Stimulated activated CD4-positive, alpha-beta T cell treated with anti-CD3 and anti-CD28 coated beads, TNF-alpha, amount 100 ng/mL, for 48 hours (primary cell): ENCODE results near the gene TSR1.
A peak's percentile ranks its signal among the peaks of the same experiment; 100 is the strongest.

Experiments used
- DNase-seq, 3 donors: peaks; one replicate each; pipeline ENCODE4 v3.0.0-alpha.2; 2020; ENCODE audit warnings: low read depth in 3 of 3

Gene TSR1

DNA sequence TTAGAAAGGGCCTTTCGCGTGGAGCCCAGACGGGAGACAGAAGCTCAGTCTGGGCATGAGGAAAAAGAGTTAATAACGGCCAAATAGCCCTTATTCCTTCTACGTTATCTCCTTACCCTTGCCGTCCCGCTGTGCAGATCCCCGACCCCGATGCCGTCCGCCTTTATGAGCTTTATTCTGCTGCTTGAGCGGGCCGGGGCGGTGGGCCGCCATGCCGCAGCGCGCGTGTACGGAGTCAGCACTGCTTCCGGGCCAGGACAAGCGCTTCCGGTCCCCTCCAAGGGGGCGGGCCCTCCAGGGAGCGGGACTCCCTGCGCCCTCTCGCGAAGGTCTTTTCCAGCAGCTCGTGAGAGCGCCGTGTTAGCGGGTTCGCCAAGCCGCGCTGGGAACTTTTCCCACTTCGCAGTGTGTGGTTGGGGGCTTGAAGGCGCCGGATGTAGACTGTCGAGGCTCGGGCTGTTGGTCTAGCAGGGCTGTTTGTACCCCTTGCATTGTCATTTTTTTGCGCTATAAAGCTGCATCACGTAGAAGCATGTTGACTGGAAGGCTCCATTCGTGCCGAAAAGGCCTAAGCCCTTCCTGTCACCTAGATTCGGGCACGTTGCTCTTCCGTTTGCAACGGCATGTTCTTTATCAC is at the start of gene TSR1:
Gene TSR1 (minus strand): TSS at position 243 of the 637 bp plus-strand sequence. CDS start 30 bp downstream, at position 213.
- peak; percentile 84 to 90 (median 84) for DNase-seq

DNA sequence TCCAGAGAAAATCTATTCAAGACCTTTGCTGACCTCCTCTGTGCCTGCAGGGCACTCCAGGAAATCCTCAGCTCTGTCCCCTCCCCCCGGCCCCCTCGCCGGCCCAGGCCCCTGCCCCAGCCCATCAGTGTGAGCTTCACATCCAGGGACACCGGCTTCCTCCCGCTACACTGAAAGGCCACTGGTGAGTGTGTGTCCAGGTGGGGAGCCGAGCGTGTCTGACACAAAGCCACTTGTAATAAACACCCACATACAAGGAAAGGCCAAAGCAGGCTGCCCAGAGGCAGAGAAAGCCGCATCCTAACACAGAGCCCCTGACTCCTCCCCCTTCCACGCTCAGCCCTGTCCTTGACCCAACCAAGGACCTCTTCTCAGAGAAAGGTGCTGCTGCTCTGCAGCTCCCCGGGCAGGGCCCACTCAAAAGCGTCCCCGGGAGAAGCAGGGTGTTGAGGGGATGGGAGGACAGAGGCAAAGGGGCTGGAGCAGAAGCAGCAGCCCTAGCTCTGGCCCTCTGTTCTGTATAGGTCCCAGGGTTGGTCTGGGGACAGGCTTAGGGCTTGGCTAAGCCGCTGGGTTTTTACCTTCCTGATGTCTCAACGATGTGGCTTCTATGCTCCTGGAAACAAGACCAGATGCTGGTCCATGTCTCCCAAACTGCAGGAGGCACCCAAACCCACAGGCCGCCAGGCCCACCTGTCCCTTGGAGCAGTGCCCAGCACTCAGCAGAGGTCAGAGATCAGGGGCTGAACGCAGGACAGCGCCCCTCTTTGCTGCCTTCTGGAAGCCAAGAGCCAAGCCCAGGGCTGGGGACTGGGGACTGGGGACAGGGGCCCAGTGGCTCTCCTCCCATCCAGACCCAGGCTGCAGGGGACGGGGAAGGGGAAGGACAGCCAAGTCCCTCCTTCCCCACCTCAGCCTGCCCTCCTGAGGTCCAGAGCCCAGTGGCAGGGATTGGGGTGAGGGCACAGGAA is 49.3 kb upstream of the TSR1 start:
- DNase-seq: no peak

DNA sequence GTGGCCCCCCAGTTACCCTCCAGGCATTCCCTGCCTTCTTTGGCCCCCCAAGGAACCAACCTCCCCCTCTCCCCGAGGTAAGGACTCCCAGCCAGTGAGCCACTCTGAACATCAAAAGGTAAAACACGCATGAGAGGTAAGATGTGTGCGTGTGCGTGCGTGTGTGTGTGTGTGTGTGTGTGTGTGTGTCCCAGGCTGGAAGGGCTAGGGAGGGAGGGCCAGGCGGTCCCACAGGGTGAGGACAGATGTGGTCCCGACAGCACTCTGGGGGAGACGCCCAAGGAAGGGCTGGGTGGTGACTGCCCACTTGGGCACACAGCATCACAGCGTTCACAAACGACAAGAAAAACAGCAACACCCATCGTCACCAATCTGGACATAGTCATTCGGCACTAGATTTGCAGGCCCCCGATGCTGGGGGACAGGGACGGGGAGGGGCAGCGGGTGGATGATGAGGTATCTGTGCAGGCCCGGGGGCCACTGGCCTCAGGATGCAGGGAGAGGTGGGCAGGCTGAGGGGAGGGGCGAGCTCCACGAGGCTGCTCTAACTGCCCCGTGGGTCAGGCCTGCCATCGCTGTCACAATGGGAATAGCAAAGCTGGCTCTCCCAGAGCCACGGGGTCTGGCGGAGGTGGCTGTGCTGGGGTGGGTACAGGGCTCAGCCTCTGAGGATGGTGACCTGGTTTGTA is 48.3 kb upstream of the TSR1 start:
- DNase-seq: no peak

DNA sequence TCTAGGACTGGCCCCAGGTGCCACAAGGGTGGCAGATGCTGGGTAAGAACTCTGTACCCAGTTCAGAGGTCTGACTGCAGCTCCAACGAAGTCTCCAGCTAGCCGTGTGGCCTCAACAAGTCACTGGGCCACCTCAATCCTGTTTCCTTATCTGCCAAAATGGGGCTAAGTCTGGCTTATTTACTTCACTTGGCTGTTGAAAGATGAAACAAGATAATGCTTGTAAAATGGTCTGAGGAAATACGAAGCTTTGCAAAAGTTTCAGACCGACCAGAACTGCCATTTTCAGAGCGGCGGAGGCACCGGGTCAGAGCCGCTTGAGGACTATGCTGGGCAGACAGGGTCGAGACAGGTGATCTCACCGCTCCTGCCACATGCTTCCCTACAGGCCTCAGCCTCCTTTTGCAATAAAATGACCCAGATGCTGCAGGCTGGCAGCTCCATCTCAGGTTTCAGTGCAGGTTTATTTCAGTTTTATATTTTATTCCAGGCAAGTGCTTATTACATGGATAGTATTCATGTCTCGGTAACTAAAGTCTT is 47.4 kb upstream of the TSR1 start:
- DNase-seq: no peak

DNA sequence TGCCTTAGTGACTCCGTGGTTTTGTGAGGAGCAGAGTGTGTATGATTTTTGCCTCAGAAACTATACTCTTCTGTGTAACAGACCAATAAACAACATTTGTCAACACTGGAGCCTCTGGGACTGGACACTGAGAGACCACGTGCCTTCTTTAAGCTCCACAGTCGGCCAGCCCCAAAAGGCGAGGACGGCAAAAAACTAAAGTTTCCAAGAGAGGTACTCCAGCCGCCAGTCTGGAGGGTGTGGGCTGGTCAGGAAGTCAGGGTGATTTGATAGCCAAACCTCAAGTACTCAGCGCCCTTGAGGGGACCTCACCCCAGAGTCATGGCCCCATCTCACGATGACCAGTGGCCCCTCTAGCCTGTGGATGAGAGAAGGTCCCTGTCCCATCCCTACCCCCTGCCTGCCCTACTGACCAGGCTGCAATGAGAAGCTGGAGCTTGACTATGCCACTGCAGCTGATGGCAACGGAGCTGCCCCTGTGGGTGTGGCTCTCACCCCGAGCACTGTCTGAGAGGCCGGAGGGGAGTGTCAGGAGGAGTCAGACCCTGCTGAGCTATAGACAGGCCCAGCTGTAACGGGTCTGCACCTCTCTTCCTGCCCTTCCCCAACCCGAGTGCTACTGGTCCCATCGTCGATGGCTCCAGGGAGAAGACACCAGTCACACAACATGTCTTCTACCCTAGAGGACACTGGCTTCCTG is 44.8 kb upstream of the TSR1 start:
- DNase-seq: no peak

DNA sequence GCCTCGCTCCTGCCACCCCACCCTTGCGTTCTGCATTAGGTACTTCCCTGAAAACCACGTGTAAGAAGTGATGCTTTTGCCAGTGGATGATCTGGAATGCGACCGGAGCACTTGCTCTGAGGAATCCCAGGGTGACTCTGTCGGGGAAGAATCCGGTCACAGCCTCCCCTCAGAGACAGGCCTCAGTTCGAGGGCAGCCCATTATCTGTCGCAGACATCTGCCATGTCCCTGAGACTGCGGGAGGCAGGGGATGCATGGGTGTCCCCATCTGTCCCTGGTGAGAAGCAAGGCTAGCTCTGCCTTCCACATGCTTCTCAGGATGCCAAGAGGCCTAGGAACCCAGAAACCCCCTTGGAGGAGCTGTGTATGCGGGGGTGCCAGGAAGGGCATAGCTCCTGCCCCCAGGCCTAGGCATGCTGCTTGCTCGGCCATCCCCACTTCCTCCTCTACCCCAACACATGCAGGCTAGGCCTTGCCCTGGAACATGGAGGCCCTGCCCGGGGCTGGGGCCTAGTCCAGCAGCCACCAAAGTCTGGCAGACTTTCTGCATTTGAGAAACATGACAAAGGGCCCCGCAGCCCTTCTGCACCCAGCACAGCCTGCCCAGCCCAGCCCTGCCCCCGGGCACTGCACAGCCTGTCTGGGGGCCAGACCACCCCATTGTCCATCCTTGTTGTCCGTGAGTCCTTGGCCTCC is 44.1 kb upstream of the TSR1 start:
- no peak for DNase-seq

DNA sequence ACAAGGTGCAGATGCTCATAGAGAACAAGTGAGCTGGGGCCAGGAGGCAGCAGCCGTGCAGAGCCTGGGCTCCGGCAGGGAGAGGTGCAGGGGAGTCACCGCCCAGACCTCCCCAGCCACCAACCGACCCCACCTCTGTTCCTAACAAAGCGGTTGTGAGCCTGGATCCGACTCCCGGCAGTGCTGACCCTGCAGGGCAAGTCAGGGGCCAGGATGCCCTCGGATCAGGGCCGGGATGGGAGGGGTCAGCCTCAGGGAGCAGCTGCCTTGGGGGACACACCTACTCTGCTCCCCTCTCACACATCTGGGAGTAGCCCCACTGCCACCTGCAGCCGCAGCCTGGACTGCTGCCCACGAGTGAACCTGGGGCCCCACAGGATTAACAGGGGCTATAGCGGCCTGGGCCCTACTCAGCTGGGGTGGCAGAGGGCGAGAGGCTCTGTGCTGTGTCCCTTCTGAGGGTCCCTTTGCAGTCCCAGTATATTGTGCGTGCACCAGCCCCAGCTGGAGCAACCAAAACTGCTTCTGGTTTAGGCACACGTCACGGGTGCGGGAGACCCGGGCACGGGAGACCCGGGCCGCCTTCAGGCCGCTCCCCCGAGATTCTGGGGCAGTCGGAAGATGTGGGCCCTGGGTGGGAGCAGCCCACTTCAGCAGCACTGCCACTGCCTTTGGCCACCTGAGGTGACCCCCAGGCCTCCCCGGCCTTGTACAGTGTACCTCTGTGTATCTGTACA is 43.4 kb upstream of the TSR1 start:
- no peak for DNase-seq

DNA sequence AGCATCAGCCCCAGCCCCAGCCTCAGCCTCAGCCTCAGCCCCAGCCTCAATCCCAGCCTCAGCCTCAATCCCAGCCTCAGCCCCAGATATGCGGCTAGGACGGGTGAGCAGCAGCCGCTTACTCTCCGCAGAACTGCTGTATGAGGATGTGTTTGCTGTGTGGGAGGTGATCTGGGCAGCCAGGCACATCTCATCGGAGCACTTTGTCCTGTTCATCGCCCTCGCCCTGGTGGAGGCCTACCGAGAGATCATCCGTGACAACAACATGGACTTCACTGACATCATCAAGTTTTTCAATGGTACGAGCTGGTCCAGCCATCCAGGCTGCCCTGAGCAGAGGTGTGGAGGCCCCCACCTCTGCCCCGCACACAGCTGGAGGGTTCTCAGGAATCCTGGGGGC is 42.6 kb upstream of the TSR1 start:
- DNase-seq: no peak

DNA sequence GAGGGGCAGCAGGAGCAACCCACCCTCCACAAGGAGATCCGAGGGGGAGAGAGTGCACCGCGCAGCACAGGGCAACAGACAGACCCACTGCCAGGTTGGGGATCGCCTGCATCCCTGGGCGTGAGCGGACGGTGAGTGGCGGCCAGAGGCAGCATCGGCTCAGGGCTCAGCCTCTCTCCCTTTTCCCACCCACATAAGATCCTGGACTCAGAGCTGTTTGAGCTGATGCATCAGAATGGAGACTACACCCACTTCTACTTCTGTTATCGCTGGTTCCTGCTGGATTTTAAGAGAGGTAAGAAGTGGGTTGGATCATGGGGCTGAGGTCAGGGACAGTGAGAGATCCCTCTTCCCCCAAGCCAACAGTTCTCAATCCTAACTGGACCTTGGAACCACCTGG is 41.4 kb upstream of the TSR1 start:
- DNase-seq: no peak

DNA sequence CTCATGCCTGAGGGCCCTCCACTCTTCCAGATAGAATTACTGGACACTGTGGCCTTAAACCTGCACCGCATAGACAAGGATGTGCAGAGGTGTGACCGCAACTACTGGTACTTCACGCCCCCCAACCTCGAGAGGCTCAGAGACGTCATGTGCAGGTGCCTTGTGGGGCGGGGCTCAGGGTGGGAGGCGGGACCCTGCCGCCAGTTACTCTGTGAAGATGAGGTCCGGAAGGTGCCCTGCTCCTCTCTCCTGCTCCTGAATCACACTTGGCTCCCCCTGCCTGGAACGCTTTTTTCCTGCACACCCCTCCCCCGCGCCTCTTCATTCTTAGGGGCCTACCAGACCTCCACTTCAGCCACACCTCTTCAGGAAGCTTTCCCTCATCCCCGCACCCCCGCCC is 39.9 kb upstream of the TSR1 start:
- no peak for DNase-seq

DNA sequence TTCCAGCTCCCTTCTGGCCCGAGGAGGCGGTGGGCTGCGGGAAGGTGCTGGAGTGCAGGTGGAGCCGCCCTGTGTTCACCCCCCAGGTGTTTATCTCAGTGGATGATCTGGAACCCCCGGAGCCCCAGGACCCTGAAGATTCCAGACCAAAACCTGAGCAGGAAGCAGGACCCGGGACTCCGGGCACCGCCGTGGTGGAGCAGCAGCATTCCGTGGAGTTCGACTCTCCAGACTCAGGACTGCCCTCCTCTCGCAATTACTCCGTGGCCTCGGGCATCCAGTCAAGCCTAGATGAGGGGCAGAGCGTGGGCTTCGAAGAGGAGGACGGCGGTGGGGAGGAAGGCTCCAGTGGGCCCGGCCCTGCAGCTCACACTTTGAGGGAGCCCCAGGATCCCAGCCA is 39.1 kb upstream of the TSR1 start:
- DNase-seq: no peak

DNA sequence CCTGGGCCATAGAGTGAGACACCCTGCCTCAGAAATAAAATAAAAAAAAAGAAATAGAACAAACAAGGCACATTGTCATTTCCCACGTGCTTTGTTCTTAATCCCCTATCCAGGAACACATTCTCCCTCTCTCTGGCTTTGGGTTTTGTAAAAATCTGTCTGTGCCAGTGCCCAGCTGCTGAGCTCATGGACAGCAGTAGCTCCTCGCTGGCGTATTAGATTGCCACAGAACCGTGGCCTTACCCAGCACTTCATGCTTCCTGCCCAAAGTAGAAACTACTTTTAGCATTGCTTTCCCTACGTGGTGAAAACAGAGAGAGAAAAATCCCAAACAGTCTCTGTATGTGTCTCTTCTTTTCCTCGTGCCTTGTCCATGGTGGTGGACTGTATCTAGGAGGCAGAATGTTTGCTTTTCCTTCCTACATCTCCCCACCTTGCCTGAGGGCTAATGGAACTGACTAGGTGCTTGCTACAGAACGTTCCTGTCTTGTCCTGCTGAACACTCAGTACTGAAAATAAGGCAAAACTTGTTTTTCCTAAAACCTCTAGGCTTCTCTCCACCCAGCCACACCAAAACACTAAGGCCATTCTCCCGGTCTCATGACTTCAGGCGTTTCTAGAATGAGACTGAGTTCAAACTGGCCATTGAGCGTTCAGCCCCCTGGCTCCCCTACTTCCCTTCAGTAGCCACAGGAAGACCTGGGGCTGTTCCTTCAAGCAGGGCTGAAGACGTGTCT is 38.5 kb upstream of the TSR1 start:
- no peak for DNase-seq

DNA sequence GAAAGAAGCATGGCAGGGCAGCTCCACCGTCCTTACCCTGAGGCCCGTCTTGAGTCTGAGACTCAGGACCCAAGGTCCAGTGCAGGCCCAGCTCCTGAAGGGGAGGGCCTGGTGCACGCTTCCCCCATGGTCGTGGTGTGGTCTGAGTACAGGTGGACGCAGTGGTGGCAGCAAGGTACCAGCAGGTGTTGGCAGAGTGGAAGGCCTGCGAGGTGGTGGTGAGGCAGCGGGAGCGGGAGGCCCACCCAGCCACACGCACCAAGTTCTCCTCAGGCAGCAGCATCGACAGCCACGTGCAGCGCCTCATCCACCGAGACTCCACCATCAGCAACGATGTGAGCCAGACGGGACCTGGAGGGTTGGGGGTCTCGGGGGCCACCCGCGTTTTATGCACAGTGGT is 36.9 kb upstream of the TSR1 start:
- no peak for DNase-seq

DNA sequence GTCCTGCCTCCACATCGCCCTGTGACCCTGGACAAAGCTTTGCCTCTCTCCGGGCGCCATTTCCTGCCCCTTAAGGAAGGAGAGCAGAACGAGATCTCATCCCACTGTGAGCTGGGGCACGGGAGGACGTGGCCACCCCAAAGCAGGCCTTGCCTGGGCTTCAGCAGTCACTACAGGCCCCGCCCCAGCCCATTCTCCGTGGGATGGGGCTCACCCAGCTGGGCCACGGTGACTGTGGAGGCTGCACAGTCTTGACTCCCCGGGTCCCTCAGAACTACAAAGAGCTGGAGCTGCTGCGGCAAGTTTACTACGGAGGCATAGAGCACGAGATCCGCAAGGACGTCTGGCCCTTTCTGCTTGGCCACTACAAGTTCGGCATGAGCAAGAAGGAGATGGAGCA is 36.4 kb upstream of the TSR1 start:
- no peak for DNase-seq

DNA sequence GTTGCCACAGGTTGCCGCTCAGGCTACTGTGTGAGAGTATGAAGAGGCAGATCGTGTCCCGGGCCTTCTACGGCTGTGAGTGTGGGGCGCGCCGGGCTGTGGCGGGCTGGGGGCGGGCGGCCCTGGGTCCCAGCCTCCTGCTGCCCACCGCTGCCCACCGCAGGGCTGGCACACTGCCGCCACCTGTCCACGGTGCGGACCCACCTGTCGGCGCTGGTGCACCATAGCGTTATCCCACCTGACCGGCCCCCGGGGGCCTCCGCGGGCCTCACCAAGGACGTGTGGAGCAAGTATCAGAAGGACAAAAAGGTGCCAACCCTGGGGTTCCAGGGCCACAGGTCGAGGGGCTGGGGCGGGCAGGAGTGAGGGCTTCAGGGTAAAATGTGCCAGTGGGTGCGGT is 35.9 kb upstream of the TSR1 start:
- DNase-seq: no peak

DNA sequence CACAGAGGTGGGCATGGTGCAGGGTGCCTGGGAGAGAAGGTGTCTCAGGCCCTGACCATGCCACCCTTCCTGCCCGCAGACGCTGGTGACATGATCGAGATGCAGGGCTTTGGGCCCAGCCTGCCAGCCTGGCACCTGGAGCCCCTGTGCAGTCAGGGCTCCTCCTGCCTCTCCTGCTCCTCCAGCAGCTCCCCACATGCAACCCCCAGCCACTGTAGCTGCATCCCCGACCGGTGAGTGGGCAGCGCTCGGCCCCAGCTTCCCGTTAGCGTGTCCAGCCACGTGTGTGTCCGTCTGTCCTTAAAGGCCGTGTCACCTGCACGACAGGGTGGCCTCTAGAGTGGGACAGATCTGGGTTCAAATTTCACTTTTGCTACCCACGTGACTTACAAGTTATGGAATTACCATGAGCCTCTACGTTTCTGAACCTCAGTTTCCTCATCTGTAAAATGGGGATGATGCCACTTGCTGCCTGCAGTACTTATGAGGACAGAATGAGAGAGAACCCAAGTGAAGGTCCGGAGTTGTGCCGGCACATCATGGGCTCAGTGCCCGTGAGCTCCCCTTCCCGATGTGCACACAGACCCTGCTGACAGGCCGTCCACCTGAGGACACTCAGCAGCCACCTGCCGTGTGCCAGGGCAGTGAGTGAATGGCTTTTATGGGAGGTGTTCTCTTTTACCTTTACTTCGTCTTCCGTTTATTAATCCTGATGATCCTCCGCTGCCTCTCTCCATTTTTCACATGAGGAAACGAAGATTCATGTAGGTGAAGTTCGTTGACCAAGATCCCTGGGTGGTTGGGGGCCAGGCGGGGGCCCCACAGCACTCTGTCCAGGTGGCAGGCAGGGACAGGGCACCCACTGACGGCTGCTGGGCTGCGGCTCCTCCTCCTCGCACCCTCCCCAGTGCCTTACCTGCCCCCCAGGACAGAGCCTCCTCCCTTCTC is 35.2 kb upstream of the TSR1 start:
- DNase-seq: no peak

DNA sequence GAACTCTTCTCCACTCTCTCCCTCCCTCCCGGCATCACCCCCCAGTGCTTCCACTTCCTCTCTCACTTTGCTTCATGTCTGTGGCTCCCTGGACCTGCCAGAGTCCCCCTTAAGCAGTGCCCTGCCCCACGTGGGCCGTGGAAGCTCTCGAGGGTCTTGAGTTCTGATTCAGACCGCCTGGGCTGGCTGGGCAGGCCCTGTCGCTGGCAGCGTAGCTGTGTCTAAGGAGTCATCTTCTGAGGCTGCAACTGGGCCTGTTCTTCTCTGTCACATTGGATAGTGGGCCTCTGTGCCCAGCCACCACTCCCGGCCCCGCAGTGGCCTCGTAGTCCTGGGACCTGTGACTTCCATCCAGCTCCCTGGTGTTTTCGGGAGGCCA is 33.9 kb upstream of the TSR1 start:
- DNase-seq: no peak

DNA sequence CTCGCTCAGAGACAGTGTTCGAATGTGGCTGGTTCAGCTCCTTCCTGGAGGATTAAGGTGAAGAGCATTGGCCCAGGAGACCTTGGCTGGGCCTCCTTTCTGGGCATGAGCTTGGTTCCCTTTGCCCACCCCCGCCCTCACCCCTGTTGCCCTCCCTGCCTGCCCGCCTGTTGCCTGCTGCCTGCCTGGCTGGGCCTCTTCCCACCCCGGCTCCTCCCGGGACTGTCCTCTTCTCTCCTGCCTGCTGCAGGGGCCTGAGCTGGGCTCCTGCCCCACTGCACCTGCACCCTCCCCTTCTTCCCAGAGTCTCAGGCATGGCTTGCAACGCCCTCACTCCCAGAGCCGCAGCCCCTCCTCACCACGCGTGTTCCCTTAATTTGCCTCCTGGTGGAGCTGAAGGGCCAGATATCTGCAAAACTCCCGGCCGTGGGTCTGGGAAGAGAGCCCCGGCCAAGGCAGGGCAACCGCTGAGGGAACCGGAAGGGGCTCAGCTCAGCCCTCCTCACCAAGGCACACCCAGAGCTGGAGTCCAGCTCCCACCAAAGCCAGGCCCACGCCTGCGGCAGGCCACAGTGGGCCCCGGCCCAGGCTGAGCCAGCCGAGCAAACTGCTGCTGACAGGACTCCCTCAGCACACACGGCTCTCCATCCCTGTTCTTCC is 33.4 kb upstream of the TSR1 start:
- DNase-seq: no peak
